Femur (tissue), 1 donor: ENCODE results near the gene KIAA0825.
A peak's percentile ranks its signal among the peaks of the same experiment; 100 is the strongest.

Experiments
- DNase-seq: peaks from one replicate; pipeline ENCODE4 v3.0.0-alpha.2; 2017

Gene KIAA0825

DNA sequence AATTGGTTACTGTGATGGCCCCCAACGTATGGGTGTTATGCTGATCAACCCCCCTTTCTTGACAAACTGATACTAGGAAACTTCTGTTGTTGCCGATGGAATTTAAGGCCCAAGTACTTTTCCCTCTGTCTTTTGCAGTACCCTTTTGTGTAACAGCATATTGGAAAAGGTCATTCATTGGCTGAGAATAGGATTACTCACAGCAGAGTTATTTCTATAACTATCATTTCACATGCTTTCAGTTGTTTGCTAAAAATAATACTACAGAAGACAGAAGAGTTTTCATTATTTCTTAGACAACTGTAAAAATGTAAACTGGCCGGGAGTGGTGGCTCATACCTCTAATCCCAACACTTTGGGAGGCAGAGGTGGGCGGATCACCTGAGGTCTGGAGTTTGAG, 329.5 kb downstream of the KIAA0825 start:
- DNase-seq: no peak

- DNase-seq: no peak
These were observed 332.4 kb downstream of the KIAA0825 start for GRCh38 chr5:94285984-94286383.

GRCh38 chr5:94283093-94283492, 335.3 kb downstream of the KIAA0825 start:
- DNase-seq: no peak

DNA sequence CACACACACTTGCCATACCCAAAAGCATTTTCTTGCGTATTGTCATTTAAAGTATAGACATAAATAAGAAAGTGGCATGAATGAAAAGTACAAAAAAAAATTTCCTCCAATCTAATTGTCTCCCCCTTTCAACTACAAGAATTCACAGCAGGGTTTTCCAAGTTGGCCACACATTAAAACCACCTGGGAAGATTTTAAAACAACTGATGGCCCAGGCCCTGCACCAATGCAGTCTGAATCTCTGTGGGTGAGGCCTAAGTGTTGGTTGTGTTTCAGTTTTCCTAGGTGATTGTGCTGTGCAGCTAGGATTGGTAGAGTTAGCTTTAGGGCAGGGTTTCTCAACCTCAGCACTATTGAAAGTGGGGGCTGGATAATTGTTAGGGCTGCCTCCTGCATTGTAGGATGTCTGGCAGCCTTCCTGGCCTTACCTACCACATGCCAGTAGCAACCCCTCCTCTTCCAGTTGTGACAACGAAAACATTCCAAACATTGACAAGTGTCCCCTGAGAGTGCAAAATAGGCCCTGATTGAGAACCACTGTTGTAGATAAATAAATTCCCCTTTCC, 337.1 kb downstream of the KIAA0825 start:
- no peak for DNase-seq

- DNase-seq: no peak
These were observed 341.7 kb downstream of the KIAA0825 start for GRCh38 chr5:94276751-94277150.

GRCh38 chr5:94276048-94276447, 342.4 kb downstream of the KIAA0825 start:
- no peak for DNase-seq

- no peak for DNase-seq
These were observed 343.7 kb downstream of the KIAA0825 start for GRCh38 chr5:94274707-94275106.

DNA sequence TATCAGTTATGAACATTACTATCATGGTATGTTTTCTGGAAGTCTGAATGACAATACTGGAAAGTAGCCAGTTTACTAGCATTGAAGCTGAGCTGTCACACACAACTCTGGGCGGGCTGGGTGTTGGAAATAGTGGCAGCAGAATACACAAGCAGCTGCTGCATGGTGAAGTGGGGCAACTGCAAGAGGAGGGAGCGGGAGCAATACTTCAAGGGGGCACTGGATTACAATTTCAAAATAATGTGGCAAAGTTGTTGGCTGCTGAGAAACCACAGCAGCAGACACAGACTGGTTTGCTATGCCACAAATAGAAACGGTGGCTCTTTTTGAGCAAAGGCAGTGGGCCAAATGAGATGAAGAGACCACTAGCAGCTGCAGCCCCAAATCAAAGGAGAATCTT, 350.2 kb downstream of the KIAA0825 start:
- DNase-seq: peak; percentile 15

DNA sequence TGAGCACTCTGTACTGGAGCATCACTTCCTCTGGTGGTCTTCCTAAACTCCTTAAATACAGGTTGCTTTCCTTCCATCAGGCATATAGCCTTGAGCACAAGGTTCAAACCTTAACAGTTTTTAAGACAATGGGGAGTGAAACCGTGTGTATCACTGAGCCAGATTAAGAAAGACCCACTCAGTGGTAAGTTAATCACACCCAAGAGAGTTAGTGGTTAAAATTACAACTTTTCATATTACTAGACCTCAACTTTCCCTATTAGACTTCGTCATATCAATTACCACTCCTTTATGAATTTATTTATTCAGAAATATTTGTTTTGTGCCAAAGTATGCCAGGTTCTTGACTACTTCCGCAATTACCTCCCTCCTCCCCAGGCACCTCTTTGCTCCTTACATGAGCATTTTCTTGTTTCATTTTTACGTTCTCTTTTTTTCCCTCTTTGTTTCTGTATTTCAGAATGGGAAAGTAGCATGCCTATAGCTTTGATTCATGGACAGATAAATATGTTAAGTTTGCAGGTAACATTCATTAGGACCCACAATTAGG, 351.0 kb downstream of the KIAA0825 start:
- DNase-seq: no peak

GRCh38 chr5:94266170-94266569, 352.2 kb downstream of the KIAA0825 start:
- no peak for DNase-seq

- DNase-seq: no peak
These were observed 355.3 kb downstream of the KIAA0825 start for GRCh38 chr5:94263068-94263467.

DNA sequence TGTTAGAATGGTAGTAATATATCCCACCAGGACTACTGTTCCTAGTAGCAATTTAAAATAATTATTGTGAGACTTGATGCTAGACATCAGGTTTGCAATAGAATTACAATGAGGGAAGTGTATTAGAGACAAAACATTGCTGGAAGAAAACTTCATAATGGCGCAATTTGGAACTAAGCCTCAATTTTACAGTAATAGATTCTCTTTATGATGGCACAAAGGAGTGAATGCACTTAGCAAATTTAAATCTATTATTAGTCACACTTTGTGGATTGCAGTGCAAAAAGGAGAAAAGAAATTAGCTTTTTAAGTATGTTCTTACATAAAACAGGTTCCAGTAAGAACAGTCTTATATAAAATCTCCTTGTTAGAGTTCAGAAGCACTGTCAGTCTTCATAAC, 358.3 kb downstream of the KIAA0825 start:
- DNase-seq: no peak

DNA sequence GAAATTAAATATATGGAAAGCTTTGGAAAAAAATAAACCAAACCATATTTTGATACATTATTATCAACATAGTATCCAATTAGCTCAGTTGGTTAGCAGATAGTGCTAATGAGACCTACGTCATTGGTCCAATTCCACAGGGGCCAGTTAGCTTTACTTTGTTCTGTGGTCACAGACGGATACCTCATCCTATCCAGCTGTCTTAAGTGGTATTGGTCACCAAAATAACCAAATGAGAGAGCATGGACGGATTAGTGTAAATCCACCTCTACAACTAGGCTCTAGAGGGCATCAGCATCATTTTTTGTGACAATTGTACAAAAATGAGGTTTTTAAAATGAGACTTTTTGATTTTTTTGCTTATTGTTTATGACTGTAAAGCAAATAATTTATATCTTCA, 364.2 kb downstream of the KIAA0825 start:
- DNase-seq: no peak

GRCh38 chr5:94250985-94251384, 367.4 kb downstream of the KIAA0825 start:
- DNase-seq: no peak

- no peak for DNase-seq
These were observed 369.0 kb downstream of the KIAA0825 start for GRCh38 chr5:94249430-94249829.

DNA sequence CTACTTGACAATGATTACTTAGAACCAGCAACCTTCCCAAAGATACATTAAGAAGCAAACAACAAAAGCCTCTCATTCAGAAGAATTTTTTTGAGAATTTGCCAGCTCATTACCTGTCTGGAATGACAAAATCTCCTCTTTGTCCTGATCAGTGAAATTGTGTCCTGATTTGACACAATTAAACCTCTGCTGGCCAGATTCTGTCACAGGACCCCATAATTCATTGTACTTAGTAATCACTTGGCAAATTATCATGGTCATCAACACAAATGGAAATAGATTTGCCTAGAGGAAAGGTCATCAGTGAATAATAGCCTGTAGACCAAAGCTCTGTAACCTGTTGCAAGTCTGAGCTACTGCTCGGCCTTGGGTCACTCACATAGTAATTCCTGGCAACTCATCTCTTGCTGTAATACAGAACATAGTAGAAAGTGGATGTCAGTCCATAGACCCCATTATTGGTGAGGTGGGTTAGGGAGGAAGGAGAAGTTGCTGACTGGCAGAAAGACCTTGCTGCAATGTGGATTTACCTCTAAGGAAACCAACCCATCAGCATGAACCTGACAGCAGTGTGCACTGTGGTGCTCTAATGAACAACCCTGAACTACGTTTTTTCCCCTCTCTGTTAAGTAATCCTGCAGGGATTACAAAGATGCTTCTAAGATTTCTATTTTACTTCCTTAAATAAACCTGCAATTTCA, 370.1 kb downstream of the KIAA0825 start:
- DNase-seq: no peak

GRCh38 chr5:94245608-94246007, 372.8 kb downstream of the KIAA0825 start:
- DNase-seq: no peak

GRCh38 chr5:94244921-94245320, 373.5 kb downstream of the KIAA0825 start:
- DNase-seq: no peak

GRCh38 chr5:94243612-94244011, 374.8 kb downstream of the KIAA0825 start:
- no peak for DNase-seq

DNA sequence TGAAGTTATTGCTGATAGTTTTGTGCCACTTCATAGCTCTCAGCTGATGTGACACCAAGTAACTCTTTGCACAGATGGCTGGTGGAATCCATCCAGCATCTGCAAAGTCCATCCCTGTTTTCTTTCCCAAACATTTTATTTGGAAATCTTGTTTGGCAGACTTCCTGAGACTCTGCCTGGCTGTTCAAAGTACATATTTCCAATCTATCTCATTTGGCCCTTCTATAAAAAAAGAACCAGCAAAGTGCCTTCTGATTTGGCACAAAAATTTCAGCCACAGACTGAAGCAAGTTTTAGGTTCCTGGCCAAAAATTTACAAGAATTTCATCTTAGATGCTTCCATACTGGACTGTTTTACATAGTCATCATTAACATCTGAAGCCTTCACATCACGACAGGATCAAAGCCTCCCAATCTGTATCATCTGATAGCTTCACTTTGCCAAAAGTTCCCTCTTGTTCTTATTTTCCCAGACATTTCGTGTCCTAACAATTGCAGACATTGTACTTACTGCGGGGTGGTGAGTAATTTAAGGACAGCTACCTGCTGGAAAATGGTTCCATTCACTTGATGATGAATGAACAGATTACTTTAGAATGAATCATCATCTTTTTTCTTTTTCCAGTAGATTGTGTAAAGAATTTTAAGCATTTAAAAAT, 377.3 kb downstream of the KIAA0825 start:
- DNase-seq: peak; percentile 27

DNA sequence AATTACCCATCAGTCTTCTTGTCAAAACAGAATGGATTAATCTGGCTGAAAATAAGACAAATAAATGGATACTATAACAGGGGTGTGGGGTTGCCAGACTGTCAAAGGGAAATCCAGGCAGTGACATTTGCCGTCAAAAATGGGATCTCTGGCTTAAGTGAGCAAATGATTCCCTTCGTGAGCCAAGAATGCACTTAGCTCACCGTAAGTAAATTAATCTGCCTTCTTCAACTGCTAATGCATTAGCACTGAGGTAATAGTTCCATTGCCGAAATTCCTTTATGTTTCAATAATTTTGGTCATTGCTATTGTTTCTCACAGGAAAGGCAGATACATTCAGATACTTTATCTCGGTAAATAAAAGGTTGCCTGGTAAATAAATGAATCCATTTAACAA, 377.8 kb downstream of the KIAA0825 start:
- DNase-seq: no peak

GRCh38 chr5:94240134-94240533, 378.3 kb downstream of the KIAA0825 start:
- DNase-seq: no peak

DNA sequence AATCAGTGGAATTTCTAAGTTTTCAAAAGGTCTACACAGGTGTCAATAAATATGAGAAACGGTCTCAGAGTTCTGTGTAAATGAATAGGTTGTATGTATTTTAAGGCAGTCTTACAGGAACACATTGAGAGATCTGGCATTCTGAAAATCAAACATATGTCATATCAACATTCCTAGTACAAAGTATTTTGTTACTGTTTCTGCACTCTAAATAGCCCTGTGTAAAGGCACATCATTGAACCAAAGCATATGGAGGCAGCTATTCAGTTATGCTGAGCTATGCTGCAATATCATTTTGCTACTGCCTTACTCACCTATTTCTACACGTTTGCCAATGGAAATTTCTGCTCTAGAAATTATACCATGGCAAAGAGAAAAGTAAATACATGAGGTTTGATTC, 379.1 kb downstream of the KIAA0825 start:
- DNase-seq: no peak

GRCh38 chr5:94234987-94235386, 383.4 kb downstream of the KIAA0825 start:
- no peak for DNase-seq
